ENCODE data around the gene AMOTL2. TPM values are rescaled to one million over a fixed set of nuclear protein-coding genes. Genes with fewer than 3 reads are reported as not detected.

AMOTL2 gene
- polyA plus RNA-seq, 1 of the 3 experiments (the other 2 are of a cell fraction) = 185 TPM

DNA sequence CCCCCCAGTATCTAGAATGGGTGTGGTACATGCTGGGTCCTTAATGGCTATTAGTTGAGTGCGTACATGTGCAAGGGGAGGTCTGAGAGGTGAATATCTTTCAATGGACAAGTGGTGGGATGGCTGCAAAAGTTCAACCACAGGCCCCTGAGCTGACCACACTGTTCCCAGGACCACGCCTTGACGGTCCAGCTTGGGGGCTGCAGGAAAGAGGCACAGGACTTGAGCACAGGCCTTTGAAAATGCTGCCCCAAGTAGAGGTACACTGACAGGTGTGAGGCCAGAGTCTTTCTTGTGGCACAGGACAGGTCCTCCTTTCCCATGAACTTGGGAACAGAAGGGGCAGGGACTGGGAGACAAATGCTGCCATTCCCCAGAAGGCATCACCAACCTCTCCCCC is 24.0 kb downstream of the AMOTL2 start:
- 100% methylated on average over 3 of the region's 3 CpGs for WGBS (ENCODE audit: low lambda C conversion rate)
- H3K27ac ChIP-seq (ENCODE audit: low read depth in 2 of 2, low read length in 1 of 2) = no peak overlapping the region
- no peaks in the 10 kb centered on the region for H3K27me3 ChIP-seq (ENCODE audit: insufficient read depth)
- peaks cover 4% of the 10 kb centered on the region; the same call in 1 of the 2 replicates for H3K9me3 ChIP-seq
- peaks cover 29% of the 10 kb centered on the region for H3F3A ChIP-seq (replicated peaks; ENCODE audit: insufficient read depth)
- no peak overlapping the region for H2AFZ ChIP-seq (ENCODE audit: low read depth)
- H4K20me1 ChIP-seq (ENCODE audit: insufficient read depth) = no peaks in the 10 kb centered on the region
- POLR2A ChIA-PET = interaction anchor here (0.8 kb wide), 1 partner anchor 14 kb away, joined by 3 read pairs; no protein-coding TSS in a partner anchor
- no peak overlapping the region for H3K4me2 ChIP-seq
- H3K4me3 ChIP-seq (ENCODE audit: low read depth in 2 of 2, low read length in 1 of 2) = no peak overlapping the region
- no peaks in the 10 kb centered on the region for H3K9me2 ChIP-seq
- H3K79me2 ChIP-seq (ENCODE audit: insufficient read depth) = peaks cover 1% of the 10 kb centered on the region; the same call in 1 of the 2 replicates
- peaks cover 13 to 14% of the 10 kb centered on the region in 2 experiments for H3K36me3 ChIP-seq (replicated peaks in 1 of 2; ENCODE audit: control insufficient read depth in 1 of 2, insufficient read depth in 2 of 2, low read length in 1 of 2)
- no peaks in the 10 kb centered on the region; a peak in 1 of 4 replicates for H3K4me1 ChIP-seq (ENCODE audit: control insufficient read depth in 1 of 2, insufficient read depth in 2 of 2, low read depth in 1 of 2, low read length in 1 of 2)
- no peak overlapping the region for H3K9ac ChIP-seq
- TF ChIP-seq NRF1 (IDR thresholded peaks at IDR 0.05; ENCODE audit: low read depth, low read length) (no peak), SMC3 (IDR thresholded peaks at IDR 0.05; ENCODE audit: low read depth, low read length) (no peak), FOSL2 (IDR thresholded peaks at IDR 0.05; ENCODE audit: borderline replicate concordance, low read depth) (no peak), RCOR1 (IDR thresholded peaks at IDR 0.05; ENCODE audit: low read length) (no peak), SIN3A (IDR thresholded peaks at IDR 0.05; ENCODE audit: borderline replicate concordance, low read depth, low read length) (no peak), RFX5 (IDR thresholded peaks at IDR 0.05; ENCODE audit: low read length) (no peak), YY1 (IDR thresholded peaks at IDR 0.05; ENCODE audit: low read depth) (no peak), FOXM1 (IDR thresholded peaks at IDR 0.05; ENCODE audit: low read depth) (no peak), TAF1 (IDR thresholded peaks at IDR 0.05; ENCODE audit: borderline replicate concordance, low read depth, low read length) (no peak), NFIC (IDR thresholded peaks at IDR 0.05; ENCODE audit: borderline replicate concordance) (no peak), JUND (IDR thresholded peaks at IDR 0.05) (no peak)
- TF ChIP-seq, protein P1, sequence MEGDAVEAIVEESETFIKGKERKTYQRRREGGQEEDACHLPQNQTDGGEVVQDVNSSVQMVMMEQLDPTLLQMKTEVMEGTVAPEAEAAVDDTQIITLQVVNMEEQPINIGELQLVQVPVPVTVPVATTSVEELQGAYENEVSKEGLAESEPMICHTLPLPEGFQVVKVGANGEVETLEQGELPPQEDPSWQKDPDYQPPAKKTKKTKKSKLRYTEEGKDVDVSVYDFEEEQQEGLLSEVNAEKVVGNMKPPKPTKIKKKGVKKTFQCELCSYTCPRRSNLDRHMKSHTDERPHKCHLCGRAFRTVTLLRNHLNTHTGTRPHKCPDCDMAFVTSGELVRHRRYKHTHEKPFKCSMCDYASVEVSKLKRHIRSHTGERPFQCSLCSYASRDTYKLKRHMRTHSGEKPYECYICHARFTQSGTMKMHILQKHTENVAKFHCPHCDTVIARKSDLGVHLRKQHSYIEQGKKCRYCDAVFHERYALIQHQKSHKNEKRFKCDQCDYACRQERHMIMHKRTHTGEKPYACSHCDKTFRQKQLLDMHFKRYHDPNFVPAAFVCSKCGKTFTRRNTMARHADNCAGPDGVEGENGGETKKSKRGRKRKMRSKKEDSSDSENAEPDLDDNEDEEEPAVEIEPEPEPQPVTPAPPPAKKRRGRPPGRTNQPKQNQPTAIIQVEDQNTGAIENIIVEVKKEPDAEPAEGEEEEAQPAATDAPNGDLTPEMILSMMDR (IDR thresholded peaks at IDR 0.05) = no peak
- TF ChIP-seq, protein P2, sequence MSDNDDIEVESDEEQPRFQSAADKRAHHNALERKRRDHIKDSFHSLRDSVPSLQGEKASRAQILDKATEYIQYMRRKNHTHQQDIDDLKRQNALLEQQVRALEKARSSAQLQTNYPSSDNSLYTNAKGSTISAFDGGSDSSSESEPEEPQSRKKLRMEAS (IDR thresholded peaks at IDR 0.05; ENCODE audit: low read depth) = no peak
- CTCF ChIA-PET = interaction anchor here (0.7 to 1.5 kb wide), 2 partner anchors 13 to 42 kb away, joined by 3 to 4 read pairs; no protein-coding TSS in a partner anchor
- DNase-seq = no peak

DNA sequence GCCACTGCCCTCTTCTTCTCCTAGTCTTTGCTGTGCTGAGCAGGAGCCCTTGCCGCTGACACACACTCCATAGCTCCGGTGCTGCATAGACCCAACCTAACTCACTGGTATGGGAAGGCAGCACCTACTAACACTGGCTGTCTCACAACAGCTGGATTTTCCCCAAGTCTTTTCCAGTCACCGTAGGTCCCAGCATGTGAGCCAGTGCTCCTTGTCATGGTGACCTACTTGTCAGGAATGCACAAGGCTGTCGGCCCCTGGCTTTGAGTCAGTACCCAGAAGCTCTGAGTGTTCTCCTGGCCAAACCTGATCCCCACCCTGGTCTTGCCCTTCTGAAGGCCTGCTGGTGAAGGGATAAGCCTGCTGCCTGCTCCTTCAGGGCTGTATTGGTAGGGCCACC is 25.7 kb downstream of the AMOTL2 start:
- Histone ChIP-seq H3K4me2 (no peak overlapping the region), H3K4me3 (ENCODE audit: low read depth in 2 of 2, low read length in 1 of 2) (no peak overlapping the region), H4K20me1 (ENCODE audit: insufficient read depth) (no peaks in the 10 kb centered on the region), H3K79me2 (ENCODE audit: insufficient read depth) (no peaks in the 10 kb centered on the region), H3F3A (replicated peaks; ENCODE audit: insufficient read depth) (peaks cover 11% of the 10 kb centered on the region), H3K9ac (no peak overlapping the region), H3K9me2 (no peaks in the 10 kb centered on the region), H3K9me3 (peaks cover 4% of the 10 kb centered on the region; the same call in 1 of the 2 replicates), H3K4me1 (ENCODE audit: control insufficient read depth in 1 of 2, insufficient read depth in 2 of 2, low read depth in 1 of 2, low read length in 1 of 2) (no peaks in the 10 kb centered on the region; a peak in 1 of 4 replicates), H3K27ac (ENCODE audit: low read depth in 2 of 2, low read length in 1 of 2) (no peak overlapping the region), H3K36me3 (replicated peaks in 1 of 2; ENCODE audit: control insufficient read depth in 1 of 2, insufficient read depth in 2 of 2, low read length in 1 of 2) (peaks cover 0 to 1% of the 10 kb centered on the region in 2 experiments), H3K27me3 (ENCODE audit: insufficient read depth) (no peaks in the 10 kb centered on the region), H2AFZ (ENCODE audit: low read depth) (no peak overlapping the region)
- CTCF ChIA-PET = no interaction called here
- 72% methylated on average over 4 of the region's 4 CpGs for WGBS (ENCODE audit: low lambda C conversion rate)
- TF ChIP-seq TAF1 (IDR thresholded peaks at IDR 0.05; ENCODE audit: borderline replicate concordance, low read depth, low read length) (no peak), SIN3A (IDR thresholded peaks at IDR 0.05; ENCODE audit: borderline replicate concordance, low read depth, low read length) (no peak), SMC3 (IDR thresholded peaks at IDR 0.05; ENCODE audit: low read depth, low read length) (no peak), NFIC (IDR thresholded peaks at IDR 0.05; ENCODE audit: borderline replicate concordance) (no peak), TCF12 (IDR thresholded peaks at IDR 0.05) (no peak)
- TF ChIP-seq, protein P3, sequence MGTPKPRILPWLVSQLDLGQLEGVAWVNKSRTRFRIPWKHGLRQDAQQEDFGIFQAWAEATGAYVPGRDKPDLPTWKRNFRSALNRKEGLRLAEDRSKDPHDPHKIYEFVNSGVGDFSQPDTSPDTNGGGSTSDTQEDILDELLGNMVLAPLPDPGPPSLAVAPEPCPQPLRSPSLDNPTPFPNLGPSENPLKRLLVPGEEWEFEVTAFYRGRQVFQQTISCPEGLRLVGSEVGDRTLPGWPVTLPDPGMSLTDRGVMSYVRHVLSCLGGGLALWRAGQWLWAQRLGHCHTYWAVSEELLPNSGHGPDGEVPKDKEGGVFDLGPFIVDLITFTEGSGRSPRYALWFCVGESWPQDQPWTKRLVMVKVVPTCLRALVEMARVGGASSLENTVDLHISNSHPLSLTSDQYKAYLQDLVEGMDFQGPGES (IDR thresholded peaks at IDR 0.05; ENCODE audit: low read depth, low read length) = no peak
- POLR2A ChIA-PET = no interaction called here
- DNase-seq = no peak

Measured in SK-N-SH (cell line).